SK-N-MC (cell line): Measurements from ENCODE around the gene GSTCD.

Source experiments
- EZH2 ChIP-seq: fragments of 200-600 bp; sonication (generic); IDR thresholded peaks from one replicate; pipeline ENCODE4 v1.6.1; 2017; ENCODE audit warnings: antibody characterized with exemption
- POLR2AphosphoS5 ChIP-seq: IDR thresholded peaks from 2 replicates; pipeline ENCODE4 v1.6.1; 2012; ENCODE audit warnings: mild to moderate bottlenecking, low read depth, low read length, borderline replicate concordance

DNA sequence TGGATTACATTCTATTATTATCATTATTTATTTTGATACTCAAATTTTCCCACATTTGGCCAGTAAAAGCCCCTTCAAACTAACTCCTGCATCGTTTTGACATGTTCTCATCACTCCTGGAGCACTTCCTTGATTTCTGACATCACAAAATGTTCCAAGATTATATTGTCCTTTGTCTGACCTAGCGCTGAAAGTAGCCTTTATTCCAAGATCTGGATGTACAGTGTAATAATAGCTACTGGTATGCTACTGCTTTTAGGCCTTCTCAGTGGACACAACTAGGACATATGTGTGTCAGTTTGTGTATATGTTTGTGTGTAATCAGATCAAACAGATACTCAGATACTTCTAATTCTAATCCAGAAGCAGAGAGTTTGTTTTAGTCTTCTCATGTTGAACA is 76.2 kb downstream of the GSTCD start:
- TF ChIP-seq POLR2AphosphoS5 (no peak), EZH2 (no peak)
